ENCODE data around the gene PXDC1. TPM values are rescaled to one million over a fixed set of nuclear protein-coding genes. Genes with fewer than 3 reads are reported as not detected.

The PXDC1 gene
- total and polyA plus RNA-seq, 4 donors, result 24.1 to 106 (median 77.6) TPM

- H3K4me1 ChIP-seq (ENCODE audit: control insufficient read depth in 4 of 4, insufficient read depth in 4 of 4, low read length in 3 of 4), result no peaks in the 10 kb centered on the region
- no peak overlapping the region for H3K4me3 ChIP-seq (ENCODE audit: low read depth in 1 of 3, low read length in 3 of 3)
- H3K36me3 ChIP-seq (ENCODE audit: control insufficient read depth in 4 of 4, insufficient read depth in 3 of 4, low read depth in 1 of 4, low read length in 3 of 4), result no peaks in the 10 kb centered on the region
- H3K9ac ChIP-seq (ENCODE audit: low read depth in 1 of 2, low read length in 2 of 2), result no peak overlapping the region
- H3K27me3 ChIP-seq (ENCODE audit: control insufficient read depth in 4 of 4, insufficient read depth in 4 of 4, low read length in 3 of 4), result no peaks in the 10 kb centered on the region
- H3K9me3 ChIP-seq (ENCODE audit: control insufficient read depth in 4 of 4, low read length in 3 of 4), result no peaks in the 10 kb centered on the region
- H3K27ac ChIP-seq (ENCODE audit: low read depth in 1 of 2, low read length in 2 of 2), result no peak overlapping the region
- TF ChIP-seq GABPA (IDR thresholded peaks at IDR 0.05 in 1 of 2, conservative IDR thresholded peaks at IDR 0.05 in 1 of 2) (no peak), YY1 (IDR thresholded peaks at IDR 0.05) (no peak), SP1 (IDR thresholded peaks at IDR 0.05) (no peak), MAX (IDR thresholded peaks at IDR 0.05) (no peak), FOXA1 (IDR thresholded peaks at IDR 0.05) (no peak), REST (IDR thresholded peaks at IDR 0.05) (no peak), FOXA2 (IDR thresholded peaks at IDR 0.05) (no peak), JUND (IDR thresholded peaks at IDR 0.05) (no peak), HNF4G (IDR thresholded peaks at IDR 0.05) (no peak), RAD21 (IDR thresholded peaks at IDR 0.05) (no peak), NR2F2 (IDR thresholded peaks at IDR 0.05) (no peak), HNF4A (conservative IDR thresholded peaks at IDR 0.05) (no peak), TAF1 (conservative IDR thresholded peaks at IDR 0.05) (no peak), RXRA (IDR thresholded peaks at IDR 0.05) (no peak), EGR1 (IDR thresholded peaks at IDR 0.05; ENCODE audit: low read depth in 2 of 2) (no peak)
- TF ChIP-seq, protein P1, sequence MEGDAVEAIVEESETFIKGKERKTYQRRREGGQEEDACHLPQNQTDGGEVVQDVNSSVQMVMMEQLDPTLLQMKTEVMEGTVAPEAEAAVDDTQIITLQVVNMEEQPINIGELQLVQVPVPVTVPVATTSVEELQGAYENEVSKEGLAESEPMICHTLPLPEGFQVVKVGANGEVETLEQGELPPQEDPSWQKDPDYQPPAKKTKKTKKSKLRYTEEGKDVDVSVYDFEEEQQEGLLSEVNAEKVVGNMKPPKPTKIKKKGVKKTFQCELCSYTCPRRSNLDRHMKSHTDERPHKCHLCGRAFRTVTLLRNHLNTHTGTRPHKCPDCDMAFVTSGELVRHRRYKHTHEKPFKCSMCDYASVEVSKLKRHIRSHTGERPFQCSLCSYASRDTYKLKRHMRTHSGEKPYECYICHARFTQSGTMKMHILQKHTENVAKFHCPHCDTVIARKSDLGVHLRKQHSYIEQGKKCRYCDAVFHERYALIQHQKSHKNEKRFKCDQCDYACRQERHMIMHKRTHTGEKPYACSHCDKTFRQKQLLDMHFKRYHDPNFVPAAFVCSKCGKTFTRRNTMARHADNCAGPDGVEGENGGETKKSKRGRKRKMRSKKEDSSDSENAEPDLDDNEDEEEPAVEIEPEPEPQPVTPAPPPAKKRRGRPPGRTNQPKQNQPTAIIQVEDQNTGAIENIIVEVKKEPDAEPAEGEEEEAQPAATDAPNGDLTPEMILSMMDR (IDR thresholded peaks at IDR 0.05; ENCODE audit: low read depth, low read length, missing input control), result no peak
- TF ChIP-seq, protein P2, sequence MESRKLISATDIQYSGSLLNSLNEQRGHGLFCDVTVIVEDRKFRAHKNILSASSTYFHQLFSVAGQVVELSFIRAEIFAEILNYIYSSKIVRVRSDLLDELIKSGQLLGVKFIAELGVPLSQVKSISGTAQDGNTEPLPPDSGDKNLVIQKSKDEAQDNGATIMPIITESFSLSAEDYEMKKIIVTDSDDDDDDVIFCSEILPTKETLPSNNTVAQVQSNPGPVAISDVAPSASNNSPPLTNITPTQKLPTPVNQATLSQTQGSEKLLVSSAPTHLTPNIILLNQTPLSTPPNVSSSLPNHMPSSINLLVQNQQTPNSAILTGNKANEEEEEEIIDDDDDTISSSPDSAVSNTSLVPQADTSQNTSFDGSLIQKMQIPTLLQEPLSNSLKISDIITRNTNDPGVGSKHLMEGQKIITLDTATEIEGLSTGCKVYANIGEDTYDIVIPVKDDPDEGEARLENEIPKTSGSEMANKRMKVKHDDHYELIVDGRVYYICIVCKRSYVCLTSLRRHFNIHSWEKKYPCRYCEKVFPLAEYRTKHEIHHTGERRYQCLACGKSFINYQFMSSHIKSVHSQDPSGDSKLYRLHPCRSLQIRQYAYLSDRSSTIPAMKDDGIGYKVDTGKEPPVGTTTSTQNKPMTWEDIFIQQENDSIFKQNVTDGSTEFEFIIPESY (IDR thresholded peaks at IDR 0.05), result no peak
- TF ChIP-seq, protein P3, sequence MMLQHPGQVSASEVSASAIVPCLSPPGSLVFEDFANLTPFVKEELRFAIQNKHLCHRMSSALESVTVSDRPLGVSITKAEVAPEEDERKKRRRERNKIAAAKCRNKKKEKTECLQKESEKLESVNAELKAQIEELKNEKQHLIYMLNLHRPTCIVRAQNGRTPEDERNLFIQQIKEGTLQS (IDR thresholded peaks at IDR 0.05), result no peak
- 96% methylated on average over 4 of the region's 4 CpGs for WGBS
- DNase-seq (ENCODE audit: low spot score), result no peak
These were observed 43.0 kb downstream of the PXDC1 start for GRCh38 chr6:3708540-3708939.

Data from liver (tissue), 9 donors.